ENCODE results near the gene DCUN1D1.

The DCUN1D1 gene

GRCh38 chr3:182989566-182989965 is 9.2 kb upstream of the DCUN1D1 start:
- no peak for TF ChIP-seq CTCF (IDR thresholded peaks at IDR 0.05; ENCODE audit: insufficient read depth, low read depth, low read length, missing control alignments)
- DNase-seq (ENCODE audit: low read depth), result peak; percentile 78
- H3K4me3 ChIP-seq (ENCODE audit: low read length), result no peak overlapping the region

- no peak for DNase-seq (ENCODE audit: low read depth)
- TF ChIP-seq CTCF (IDR thresholded peaks at IDR 0.05; ENCODE audit: insufficient read depth, low read depth, low read length, missing control alignments), result no peak
- H3K4me3 ChIP-seq (ENCODE audit: low read length), result no peak overlapping the region
Observed at GRCh38 chr3:182986021-182986420, 5.7 kb upstream of the DCUN1D1 start.

- no peak overlapping the region for H3K4me3 ChIP-seq (ENCODE audit: low read length)
- no peak for TF ChIP-seq CTCF (IDR thresholded peaks at IDR 0.05; ENCODE audit: insufficient read depth, low read depth, low read length, missing control alignments)
- peak; percentile 21 for DNase-seq (ENCODE audit: low read depth)
Observed at GRCh38 chr3:182983876-182984275, 3.5 kb upstream of the DCUN1D1 start.

GRCh38 chr3:182981038-182981380 is 671 bp upstream of the DCUN1D1 start:
- no peak for DNase-seq (ENCODE audit: low read depth)
- H3K4me3 ChIP-seq (ENCODE audit: low read length), result peak overlapping the region; percentile 58
- TF ChIP-seq CTCF (IDR thresholded peaks at IDR 0.05; ENCODE audit: insufficient read depth, low read depth, low read length, missing control alignments), result no peak

- TF ChIP-seq CTCF (IDR thresholded peaks at IDR 0.05; ENCODE audit: insufficient read depth, low read depth, low read length, missing control alignments), result no peak
- DNase-seq (ENCODE audit: low read depth), result peak; percentile 23
- peak overlapping the region; percentile 84 for H3K4me3 ChIP-seq (ENCODE audit: low read length)
Observed at GRCh38 chr3:182979674-182980191, 605 bp downstream of the DCUN1D1 start.

GRCh38 chr3:182979103-182979673 is 1.1 kb downstream of the DCUN1D1 start:
- peak; percentile 18 for DNase-seq (ENCODE audit: low read depth)
- H3K4me3 ChIP-seq (ENCODE audit: low read length), result peak overlapping the region; percentile 84
- no peak for TF ChIP-seq CTCF (IDR thresholded peaks at IDR 0.05; ENCODE audit: insufficient read depth, low read depth, low read length, missing control alignments)

- DNase-seq (ENCODE audit: low read depth), result no peak
- peak overlapping the region; percentile 6 for H3K4me3 ChIP-seq (ENCODE audit: low read length)
- TF ChIP-seq CTCF (IDR thresholded peaks at IDR 0.05; ENCODE audit: insufficient read depth, low read depth, low read length, missing control alignments), result no peak
Observed at GRCh38 chr3:182978387-182978786, 2.0 kb downstream of the DCUN1D1 start.

Data from epithelial cell of esophagus (primary cell).